ENCODE measurements around the gene KCTD17. TPM values are rescaled to one million over a fixed set of nuclear protein-coding genes. Genes with fewer than 3 reads are reported as not detected.

Gene KCTD17
- total RNA-seq, 1 experiment from 2014 or later: 11.7 TPM

DNA sequence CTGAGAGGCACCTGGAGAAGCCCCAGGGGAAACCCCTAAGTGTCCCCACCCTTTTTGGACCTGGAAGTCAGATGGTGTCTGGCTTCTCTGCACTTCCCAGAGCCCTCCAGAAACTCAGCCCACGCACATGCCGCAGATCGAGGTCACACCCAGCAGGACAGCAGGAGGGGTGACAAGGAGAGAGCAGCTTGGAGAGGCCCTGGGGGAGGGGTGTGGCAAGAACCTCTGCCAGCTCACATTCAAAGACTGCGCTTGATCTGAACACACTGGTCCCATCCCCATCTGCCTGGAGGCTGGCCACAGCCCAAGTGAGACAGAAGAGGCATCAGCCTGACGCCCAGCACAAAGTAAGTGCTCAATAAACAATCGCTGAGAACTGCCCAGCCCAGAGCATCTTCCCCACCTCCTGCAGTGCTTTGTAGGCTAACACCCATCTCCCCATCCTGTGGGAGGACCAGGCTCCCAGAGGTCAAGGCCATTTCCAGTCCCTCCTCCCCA lies 36.6 kb downstream of the KCTD17 start:
- no peak overlapping the region for H3K4me3 Mint-ChIP-seq (ENCODE audit: unreplicated experiment)
- no TSS peak for BruUV-seq (replicated peaks)
- peak; percentile 45 for DNase-seq (ENCODE audit: unreplicated experiment)
- no peaks in the 10 kb centered on the region for H3K36me3 Mint-ChIP-seq (ENCODE audit: insufficient read depth, unreplicated experiment)
- CTCF ChIA-PET: interaction anchor here (0.6 to 1.1 kb wide), 3 partner anchors 8 to 172 kb away, joined by 3 to 4 read pairs (median 3); no protein-coding TSS in a partner anchor
- no peaks in the 10 kb centered on the region for H3K9me3 Mint-ChIP-seq (ENCODE audit: unreplicated experiment)
- H3K4me1 Mint-ChIP-seq (ENCODE audit: insufficient read depth, unreplicated experiment): peaks cover 9% of the 10 kb centered on the region
- H3K27me3 Mint-ChIP-seq (ENCODE audit: insufficient read depth, unreplicated experiment): no peaks in the 10 kb centered on the region
- TF ChIP-seq, protein P1, sequence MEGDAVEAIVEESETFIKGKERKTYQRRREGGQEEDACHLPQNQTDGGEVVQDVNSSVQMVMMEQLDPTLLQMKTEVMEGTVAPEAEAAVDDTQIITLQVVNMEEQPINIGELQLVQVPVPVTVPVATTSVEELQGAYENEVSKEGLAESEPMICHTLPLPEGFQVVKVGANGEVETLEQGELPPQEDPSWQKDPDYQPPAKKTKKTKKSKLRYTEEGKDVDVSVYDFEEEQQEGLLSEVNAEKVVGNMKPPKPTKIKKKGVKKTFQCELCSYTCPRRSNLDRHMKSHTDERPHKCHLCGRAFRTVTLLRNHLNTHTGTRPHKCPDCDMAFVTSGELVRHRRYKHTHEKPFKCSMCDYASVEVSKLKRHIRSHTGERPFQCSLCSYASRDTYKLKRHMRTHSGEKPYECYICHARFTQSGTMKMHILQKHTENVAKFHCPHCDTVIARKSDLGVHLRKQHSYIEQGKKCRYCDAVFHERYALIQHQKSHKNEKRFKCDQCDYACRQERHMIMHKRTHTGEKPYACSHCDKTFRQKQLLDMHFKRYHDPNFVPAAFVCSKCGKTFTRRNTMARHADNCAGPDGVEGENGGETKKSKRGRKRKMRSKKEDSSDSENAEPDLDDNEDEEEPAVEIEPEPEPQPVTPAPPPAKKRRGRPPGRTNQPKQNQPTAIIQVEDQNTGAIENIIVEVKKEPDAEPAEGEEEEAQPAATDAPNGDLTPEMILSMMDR (IDR thresholded peaks at IDR 0.05; ENCODE audit: unreplicated experiment): no peak
- H3K27ac Mint-ChIP-seq (ENCODE audit: low read depth, unreplicated experiment): no peak overlapping the region
- intact Hi-C loops (cut with micrococcal nuclease): no loop called here
- POLR2A ChIA-PET: interaction anchor here (0.7 to 0.8 kb wide), 2 partner anchors 13 to 42 kb away, joined by 3 read pairs; no protein-coding TSS in a partner anchor

DNA sequence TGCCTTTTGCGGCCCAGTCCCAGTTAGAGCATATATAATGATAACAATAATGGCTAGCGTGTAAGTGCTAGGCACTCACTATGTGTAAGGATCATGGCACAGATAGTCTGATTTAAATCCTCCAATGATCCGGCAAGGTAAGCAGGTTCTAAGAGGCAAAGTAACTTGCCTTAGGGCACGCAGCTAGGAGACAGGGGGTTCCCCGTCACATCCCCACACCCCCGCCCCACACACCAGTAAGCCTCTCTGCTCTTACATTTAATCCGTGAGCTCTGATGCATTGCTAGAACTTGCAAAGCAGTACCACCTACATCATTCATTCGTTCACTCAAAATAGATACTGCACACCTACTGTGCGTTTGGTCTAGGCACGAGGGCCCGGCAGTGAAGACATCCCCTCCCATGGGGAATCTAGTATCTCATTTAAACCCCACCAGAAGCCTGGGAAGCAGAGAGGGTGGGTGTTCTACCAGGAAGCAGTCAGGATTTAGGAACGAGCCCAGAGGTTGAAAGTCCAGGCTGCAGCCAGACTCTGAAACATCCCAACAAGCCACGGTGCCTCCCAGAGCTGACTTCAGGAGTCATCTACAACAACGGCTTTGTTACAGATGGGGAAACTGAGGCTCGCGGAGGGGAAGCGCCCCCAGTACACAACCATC lies 37.3 kb downstream of the KCTD17 start:
- Mint-ChIP-seq H3K4me3 (ENCODE audit: unreplicated experiment) (no peak overlapping the region), H3K36me3 (ENCODE audit: insufficient read depth, unreplicated experiment) (no peaks in the 10 kb centered on the region), H3K4me1 (ENCODE audit: insufficient read depth, unreplicated experiment) (peaks cover 9% of the 10 kb centered on the region), H3K9me3 (ENCODE audit: unreplicated experiment) (no peaks in the 10 kb centered on the region), H3K27ac (ENCODE audit: low read depth, unreplicated experiment) (no peak overlapping the region), H3K27me3 (ENCODE audit: insufficient read depth, unreplicated experiment) (peaks cover 1% of the 10 kb centered on the region)
- intact Hi-C loops (cut with micrococcal nuclease): no loop called here
- CTCF ChIA-PET: interaction anchor here (0.6 kb wide), 1 partner anchor 161 kb away, joined by 3 read pairs; no protein-coding TSS in a partner anchor
- no TSS peak for BruUV-seq (replicated peaks)
- POLR2A ChIA-PET: interaction anchor here (0.8 kb wide), 1 partner anchor 12 kb away, joined by 3 read pairs; no protein-coding TSS in a partner anchor
- no peak for DNase-seq (ENCODE audit: unreplicated experiment)
- TF ChIP-seq, protein P1 (IDR thresholded peaks at IDR 0.05; ENCODE audit: unreplicated experiment): no peak

DNA sequence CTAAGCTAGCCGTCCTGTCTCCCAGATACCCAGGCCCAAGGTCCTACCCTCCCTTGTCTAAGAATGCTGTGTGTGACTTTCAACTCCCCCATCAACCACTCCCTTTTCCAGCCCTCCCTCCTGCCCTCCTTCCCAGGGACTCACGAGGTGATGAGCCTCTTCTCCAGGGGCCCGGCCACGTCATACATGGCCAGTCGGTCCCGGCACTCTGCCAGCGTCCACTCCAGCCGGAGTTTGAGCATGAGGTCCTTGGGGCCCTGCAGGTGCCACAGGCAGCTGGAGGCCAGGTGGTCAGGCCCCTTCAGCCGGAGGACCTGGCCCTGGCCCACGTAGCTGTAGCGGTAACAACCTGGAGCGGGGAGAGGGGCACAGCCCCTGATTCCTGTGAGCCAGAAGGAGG lies 37.9 kb downstream of the KCTD17 start:
- ChIA-PET CTCF (interaction anchor here (0.7 kb wide), 2 partner anchors 49 to 110 kb away, joined by 3 read pairs; no protein-coding TSS in a partner anchor), POLR2A (no interaction called here)
- intact Hi-C loops (cut with micrococcal nuclease): no loop called here
- H3K4me1 Mint-ChIP-seq (ENCODE audit: insufficient read depth, unreplicated experiment): peaks cover 9% of the 10 kb centered on the region
- TF ChIP-seq, protein P1 (IDR thresholded peaks at IDR 0.05; ENCODE audit: unreplicated experiment): no peak
- peak; percentile 5 for DNase-seq (ENCODE audit: unreplicated experiment)
- H3K9me3 Mint-ChIP-seq (ENCODE audit: unreplicated experiment): no peaks in the 10 kb centered on the region
- no peak overlapping the region for H3K4me3 Mint-ChIP-seq (ENCODE audit: unreplicated experiment)
- H3K36me3 Mint-ChIP-seq (ENCODE audit: insufficient read depth, unreplicated experiment): no peaks in the 10 kb centered on the region
- no peak overlapping the region for H3K27ac Mint-ChIP-seq (ENCODE audit: low read depth, unreplicated experiment)
- peaks cover 7% of the 10 kb centered on the region for H3K27me3 Mint-ChIP-seq (ENCODE audit: insufficient read depth, unreplicated experiment)
- BruUV-seq (replicated peaks): no TSS peak

DNA sequence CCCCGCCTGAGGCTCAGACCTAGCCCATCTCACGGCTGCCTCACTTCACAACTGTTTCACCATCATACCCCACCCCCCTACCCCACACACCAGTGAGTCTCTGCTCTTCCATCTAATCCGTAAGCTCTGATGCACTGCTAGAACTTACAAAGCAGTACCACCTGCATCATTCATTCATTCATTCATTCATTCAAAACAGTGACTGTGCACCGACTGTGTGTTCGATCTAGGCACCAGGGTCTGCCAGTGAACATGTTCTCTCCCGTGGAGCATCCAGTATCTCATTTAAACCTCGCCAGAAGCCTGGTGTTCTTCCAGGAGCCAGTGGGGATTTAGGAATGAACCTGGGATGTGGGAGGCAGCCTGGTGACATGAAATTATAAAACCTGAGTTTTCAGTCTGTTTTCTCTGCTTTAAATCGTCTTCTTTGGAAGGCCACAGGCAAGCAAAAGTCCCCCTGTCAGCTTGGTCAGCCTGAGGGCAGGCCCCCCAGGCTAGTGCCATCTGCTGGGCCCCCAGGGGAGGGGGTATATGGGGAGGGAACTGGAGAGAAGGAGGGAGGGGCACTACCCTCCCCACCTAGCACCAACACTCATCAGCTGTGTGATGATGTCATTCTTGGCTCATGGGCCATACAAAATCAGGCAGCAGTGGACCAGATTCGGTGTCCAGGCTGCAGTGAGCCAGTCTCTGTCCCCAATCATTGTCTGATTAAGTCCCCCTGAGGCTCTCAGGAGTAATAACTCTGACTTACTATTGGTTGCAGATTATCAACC lies 39.6 kb downstream of the KCTD17 start:
- no peaks in the 10 kb centered on the region for H3K9me3 Mint-ChIP-seq (ENCODE audit: unreplicated experiment)
- BruUV-seq (replicated peaks): no TSS peak
- no peak overlapping the region for H3K27ac Mint-ChIP-seq (ENCODE audit: low read depth, unreplicated experiment)
- TF ChIP-seq, protein P1 (IDR thresholded peaks at IDR 0.05; ENCODE audit: unreplicated experiment): no peak
- POLR2A ChIA-PET: interaction anchor here (0.6 to 0.7 kb wide), 2 partner anchors 134 to 187 kb away, joined by 4 read pairs; no protein-coding TSS in a partner anchor
- peaks cover 9% of the 10 kb centered on the region for H3K4me1 Mint-ChIP-seq (ENCODE audit: insufficient read depth, unreplicated experiment)
- no peak overlapping the region for H3K4me3 Mint-ChIP-seq (ENCODE audit: unreplicated experiment)
- DNase-seq (ENCODE audit: unreplicated experiment): no peak
- H3K36me3 Mint-ChIP-seq (ENCODE audit: insufficient read depth, unreplicated experiment): no peaks in the 10 kb centered on the region
- intact Hi-C loops (cut with micrococcal nuclease): no loop called here
- CTCF ChIA-PET: no interaction called here
- peaks cover 23% of the 10 kb centered on the region for H3K27me3 Mint-ChIP-seq (ENCODE audit: insufficient read depth, unreplicated experiment)
